ENCODE data around the gene MEGF6. TPM values are rescaled to one million over a fixed set of nuclear protein-coding genes. Genes with fewer than 3 reads are reported as not detected.

The MEGF6 gene
- total and polyA plus RNA-seq, 9 of the 15 experiments (the other 6 are each of a cell fraction or from before 2014, with no cell fraction given): 0.03 to 1.7 (median 0.24) TPM; not detected in 3

- H3K4me3 ChIP-seq: no peak overlapping the region
- no peaks in the 10 kb centered on the region for H3K9me1 ChIP-seq (ENCODE audit: control insufficient read depth, insufficient read depth, low read length)
- H3K4me2 ChIP-seq (ENCODE audit: insufficient read depth, low read length): no peak overlapping the region
- CTCF ChIA-PET (ENCODE audit: low intra/inter-chr PET ratio): no interaction called here
- peaks cover 6 to 48% of the 10 kb centered on the region in 2 experiments; a peak in 3 of 5 replicates for H3K4me1 ChIP-seq (replicated peaks in 1 of 2; ENCODE audit: control insufficient read depth in 2 of 2, insufficient read depth in 2 of 2, low read length in 2 of 2)
- POLR2A ChIA-PET: no interaction called here
- TF ChIP-seq NFYB (IDR thresholded peaks at IDR 0.05; ENCODE audit: extremely low read depth, insufficient read length) (no peak), CREB3 (tag; conservative IDR thresholded peaks at IDR 0.05; ENCODE audit: low read depth) (no peak), ZC3H11A (IDR thresholded peaks at IDR 0.05; ENCODE audit: low read depth, low read length) (no peak), NR0B1 (IDR thresholded peaks at IDR 0.05; ENCODE audit: partially characterized antibody) (no peak), NCOR1 (IDR thresholded peaks at IDR 0.05) (no peak), ZNF217 (CRISPR knock-in tag; IDR thresholded peaks at IDR 0.05) (no peak)
- no peaks in the 10 kb centered on the region for H3K36me3 ChIP-seq (ENCODE audit: control insufficient read depth, insufficient read depth, low read length)
- no peak for ATAC-seq
- H4K20me1 ChIP-seq (replicated peaks; ENCODE audit: control insufficient read depth, insufficient read depth, low read length): peaks cover 14% of the 10 kb centered on the region
- 29% methylated on average over 11 of the region's 11 CpGs for WGBS (ENCODE audit: insufficient coverage, low coverage, missing lambda C conversion rate)
- peaks cover 5 to 66% of the 10 kb centered on the region in 2 experiments; a peak in 3 of 5 replicates for H3K27me3 ChIP-seq (ENCODE audit: control insufficient read depth in 2 of 2, insufficient read depth in 2 of 2, low read length in 2 of 2)
- no peaks in the 10 kb centered on the region for H3K79me2 ChIP-seq (ENCODE audit: control insufficient read depth, insufficient read depth, low read length)
- intact Hi-C loops (cut with micrococcal nuclease): no loop called here
- in situ Hi-C loops (cut with MboI): no loop called here
- BruUV-seq (replicated peaks): no TSS peak
- H2AFZ ChIP-seq (ENCODE audit: low read depth, low read length): no peak overlapping the region
- FAIRE-seq: no peak
- no peak for DNase-seq (ENCODE audit: extremely low read depth in 1 of 4, low spot score in 3 of 4)
- H3K9ac ChIP-seq (ENCODE audit: insufficient read depth in 1 of 2, low read depth in 2 of 2, low read length in 2 of 2): no peak overlapping the region; a peak in 1 of 4 replicates
- H3K9me3 ChIP-seq (replicated peaks; ENCODE audit: control insufficient read depth, insufficient read depth, low read depth, low read length): no peaks in the 10 kb centered on the region
- no peak overlapping the region for H3K27ac ChIP-seq (ENCODE audit: extremely low read depth, low read depth, low read length)
Measured at GRCh38 chr1:3603156-3603555, 8.2 kb downstream of the MEGF6 start.

Data from K562 (cell line).